Endothelial cell of umbilical vein (primary cell): ENCODE measurements around the gene ADARB1.

ENCODE experiments used
- CTCF ChIP-seq, 2 donors: IDR thresholded peaks; 1 replicate in 1 of 2; 2 replicates in 1 of 2; pipeline ENCODE4 v1.5.1; 2011; ENCODE audit warnings: low read length in 2 of 2, mild to moderate bottlenecking in 2 of 2, moderate library complexity in 2 of 2, control low read depth in 1 of 2, inconsistent platforms in 1 of 2, low read depth in 1 of 2; ENCODE audit not compliant: insufficient read depth in 1 of 2; ENCODE audit errors: extremely low read depth in 1 of 2
- EZH2 ChIP-seq: IDR thresholded peaks from 2 replicates; pipeline ENCODE4 v1.6.1; 2012; ENCODE audit warnings: borderline replicate concordance, low read depth, mild to moderate bottlenecking, moderate library complexity, low read length, inconsistent platforms; ENCODE audit not compliant: severe bottlenecking
- FOS ChIP-seq: IDR thresholded peaks from 2 replicates; pipeline ENCODE4 v1.6.1; 2011; ENCODE audit warnings: mild to moderate bottlenecking, low read length, moderate library complexity, borderline replicate concordance; ENCODE audit not compliant: insufficient read depth
- JUN ChIP-seq: IDR thresholded peaks from 2 replicates; pipeline ENCODE4 v1.6.1; 2011; ENCODE audit warnings: borderline replicate concordance, low read depth; ENCODE audit not compliant: insufficient read length, insufficient read depth
- MYC ChIP-seq: IDR thresholded peaks from one replicate; pipeline ENCODE4 v1.6.1; 2011; ENCODE audit warnings: mild to moderate bottlenecking, low read depth, low read length
- POLR2A ChIP-seq: IDR thresholded peaks from 2 replicates; pipeline ENCODE4 v1.6.1; 2012; ENCODE audit warnings: low read depth, mild to moderate bottlenecking, control low read depth, low read length
- POLR2AphosphoS5 ChIP-seq: IDR thresholded peaks from 2 replicates; pipeline ENCODE4 v1.6.1; 2012; ENCODE audit warnings: low read depth, mild to moderate bottlenecking, control low read depth, low read length, moderate library complexity; ENCODE audit not compliant: insufficient read depth
- TF ChIP-seq, protein P1 (sequence below): IDR thresholded peaks from 2 replicates; pipeline ENCODE4 v1.6.1; 2011; ENCODE audit not compliant: insufficient read depth, insufficient read length

DNA sequence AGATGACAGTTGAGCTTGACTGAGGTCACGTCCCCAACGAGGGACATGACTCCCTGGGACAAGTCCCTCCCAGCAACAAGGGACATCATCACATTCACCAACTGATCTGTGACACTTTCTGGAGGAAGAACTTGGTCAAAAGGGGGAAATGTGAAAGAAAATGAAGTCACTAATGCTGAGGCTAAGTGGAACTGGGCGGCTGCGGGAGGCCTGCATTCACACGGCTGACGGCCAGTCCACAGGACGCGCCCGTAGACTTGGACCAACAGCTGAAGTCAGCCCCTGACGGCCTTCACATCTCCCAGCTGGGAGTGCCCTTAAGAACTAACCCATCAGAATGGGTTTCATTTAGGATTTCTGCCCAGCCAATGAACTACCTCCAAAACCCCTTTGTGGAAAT is 186.7 kb downstream of the ADARB1 start:
- TF ChIP-seq POLR2A (no peak), CTCF (IDR thresholded peaks at IDR 0.05; ENCODE audit: extremely low read depth in 1 of 2, insufficient read depth in 1 of 2, low read depth in 1 of 2, low read length in 2 of 2) (no peak), POLR2AphosphoS5 (no peak), EZH2 (no peak), JUN (no peak), MYC (no peak), FOS (no peak)
- TF ChIP-seq, protein P1, sequence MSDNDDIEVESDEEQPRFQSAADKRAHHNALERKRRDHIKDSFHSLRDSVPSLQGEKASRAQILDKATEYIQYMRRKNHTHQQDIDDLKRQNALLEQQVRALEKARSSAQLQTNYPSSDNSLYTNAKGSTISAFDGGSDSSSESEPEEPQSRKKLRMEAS = no peak
